ENCODE data around the gene S100A2. TPM values are rescaled to one million over a fixed set of nuclear protein-coding genes. Genes with fewer than 3 reads are reported as not detected.

Gene S100A2
- total and polyA plus RNA-seq, 11 donors = 1.3 to 5.1 (median 2.6) TPM; not detected in 1

- Histone ChIP-seq H3K27ac (peak overlapping the region; percentile 87 to 99 (median 96)), H3K4me1 (peaks cover 6 to 60% (median 25%) of the 10 kb centered on the region in 12 donors), H3K4me3 (peak overlapping the region in 8 of 12 donors; percentile 46 to 69 (median 64)), H3K36me3 (peaks cover 0 to 33% (median 24%) of the 10 kb centered on the region in 9 donors), H3K27me3 (no peaks in the 10 kb centered on the region), H3K9me3 (no peaks in the 10 kb centered on the region)
- WGBS, 4 donors = 33 to 53% (median 42%) methylated on average over 6 of the region's 6 CpGs
- intact Hi-C loops (cut with DNase I) = no loop called here
- DNase-seq = no peak
- no peak for ATAC-seq
- TF ChIP-seq POLR2A (IDR thresholded peaks at IDR 0.05) (no peak), CTCF (IDR thresholded peaks at IDR 0.05) (no peak)
Measured at GRCh38 chr1:153609585-153609907, 43.9 kb upstream of the S100A2 start.

- Histone ChIP-seq H3K27ac (peak overlapping the region; percentile 87 to 99 (median 96)), H3K4me1 (peaks cover 6 to 60% (median 25%) of the 10 kb centered on the region in 12 donors), H3K4me3 (peak overlapping the region; percentile 15 to 69 (median 59)), H3K27me3 (no peaks in the 10 kb centered on the region), H3K9me3 (no peaks in the 10 kb centered on the region), H3K36me3 (peaks cover 0 to 35% (median 24%) of the 10 kb centered on the region in 9 donors)
- TF ChIP-seq POLR2A (IDR thresholded peaks at IDR 0.05) = peak in 1 of 2 donors; percentile 74
- no peak for TF ChIP-seq CTCF (IDR thresholded peaks at IDR 0.05)
- ATAC-seq (peak; percentile 71 to 90 (median 74)), DNase-seq (peak; percentile 80 to 85 (median 83))
- intact Hi-C loops (cut with DNase I) = no loop called here
- 29 to 51% (median 44%) methylated on average over 15 to 19 of the region's 19 CpGs for WGBS, 4 donors
Measured at GRCh38 chr1:153608742-153609584, 43.3 kb upstream of the S100A2 start.

GRCh38 chr1:153608089-153608682 is 42.5 kb upstream of the S100A2 start:
- H3K4me1 ChIP-seq = peaks cover 6 to 56% (median 24%) of the 10 kb centered on the region in 12 donors
- H3K27ac ChIP-seq = peak overlapping the region; percentile 87 to 99 (median 96)
- H3K36me3 ChIP-seq = peaks cover 0 to 35% (median 24%) of the 10 kb centered on the region in 9 donors
- no peaks in the 10 kb centered on the region for H3K27me3 ChIP-seq
- TF ChIP-seq CTCF (IDR thresholded peaks at IDR 0.05) = no peak
- peak in 1 of 2 donors; percentile 9 for TF ChIP-seq POLR2A (IDR thresholded peaks at IDR 0.05)
- 56 to 75% (median 66%) methylated on average over 4 to 7 of the region's 7 CpGs for WGBS, 4 donors
- DNase-seq (no peak), ATAC-seq (peak in 1 of 4 donors; percentile 35)
- peak overlapping the region; percentile 15 to 69 (median 59) for H3K4me3 ChIP-seq
- intact Hi-C loops (cut with DNase I) = no loop called here
- no peaks in the 10 kb centered on the region for H3K9me3 ChIP-seq

GRCh38 chr1:153607381-153607780 is 41.7 kb upstream of the S100A2 start:
- TF ChIP-seq POLR2A (IDR thresholded peaks at IDR 0.05) (no peak), CTCF (IDR thresholded peaks at IDR 0.05) (no peak)
- intact Hi-C loops (cut with DNase I) = no loop called here
- Histone ChIP-seq H3K27ac (peak overlapping the region in 10 of 12 donors; percentile 87 to 99 (median 98)), H3K4me3 (peak overlapping the region in 10 of 12 donors; percentile 46 to 69 (median 60)), H3K9me3 (no peaks in the 10 kb centered on the region), H3K27me3 (no peaks in the 10 kb centered on the region), H3K4me1 (peaks cover 6 to 54% (median 24%) of the 10 kb centered on the region in 12 donors), H3K36me3 (peaks cover 0 to 35% (median 24%) of the 10 kb centered on the region in 9 donors)
- DNase-seq (no peak), ATAC-seq (no peak)
- WGBS, 4 donors = 83 to 91% (median 89%) methylated on average over 6 to 8 of the region's 8 CpGs

Measured in heart left ventricle (tissue), 16 donors.